Right lobe of liver (tissue), 4 donors: ENCODE results near the gene AFF4.
"Not testable (repeated sequence)": the region's sequence is repeated elsewhere in the genome, so short reads cannot be mapped to it uniquely, and the experiment has no call there.

Experiments used
- CTCF ChIP-seq, 4 donors: fragments of 200-600 bp in 3 of 4; fragments of 450-650 bp in 1 of 4; IDR thresholded peaks; one replicate each; pipeline versions ENCODE4 v1.5.1 to v1.8.0; 2016 to 2022; ENCODE audit warnings: antibody characterized with exemption in 4 of 4, mild to moderate bottlenecking in 2 of 4
- POLR2A ChIP-seq: fragments of 450-650 bp; IDR thresholded peaks from one replicate; pipeline ENCODE4 v1.6.1; 2017; ENCODE audit warnings: antibody characterized with exemption, mild to moderate bottlenecking
- donor health status: DM: no; HTN: no; CAD: no.
- donor health status: DM: no; HTN: no; CAD: no.
- donor health status: DM: no; HTN: yes; CAD: no.

- TF ChIP-seq CTCF (IDR thresholded peaks at IDR 0.05); POLR2A: not testable (repeated sequence)
Measured at GRCh38 chr5:132854992-132855391, 108.4 kb downstream of the AFF4 start.
